K562 (cell line): ENCODE data around the gene IQUB. TPM values are rescaled to one million over a fixed set of nuclear protein-coding genes. Genes with fewer than 3 reads are reported as not detected.
A peak's percentile ranks its signal among the peaks of the same experiment; 100 is the strongest.

Source experiments
- BRD9 ChIP-seq: fragments of 450-650 bp; IDR thresholded peaks from 2 replicates; pipeline ENCODE4 v1.6.1; 2018; ENCODE audit warnings: low read depth; ENCODE audit not compliant: partially characterized antibody
- CBX8 ChIP-seq: fragments of 200-600 bp; sonication (generic); IDR thresholded peaks from 2 replicates; pipeline ENCODE4 v1.6.1; 2012; ENCODE audit warnings: borderline replicate concordance, mixed run types, low read depth, mild to moderate bottlenecking, moderate library complexity, mixed read lengths, low read length, control low read depth, inconsistent platforms; ENCODE audit not compliant: poor library complexity, severe bottlenecking; ENCODE audit errors: extremely low read depth
- CEBPB ChIP-seq: fragments of 450-650 bp; IDR thresholded peaks from 2 replicates; pipeline ENCODE4 v1.6.1; 2016; ENCODE audit warnings: missing genetic modification characterization, missing compliant biosample characterization
- ELF1 ChIP-seq: fragments of 200-800 bp; sonication (Bioruptor generic); IDR thresholded peaks from 2 replicates; pipeline ENCODE4 v1.6.1; 2016; ENCODE audit warnings: missing genetic modification characterization, missing compliant biosample characterization
- FOXJ3 ChIP-seq: sonication (generic); formaldehyde crosslinking; IDR thresholded peaks from 2 replicates; pipeline ENCODE4 v1.4.0; 2020; ENCODE audit warnings: mild to moderate bottlenecking, missing genetic modification reagents
- NFATC3 ChIP-seq: fragments of 450-650 bp; IDR thresholded peaks from 2 replicates; pipeline ENCODE4 v1.6.1; 2017; ENCODE audit warnings: mild to moderate bottlenecking
- PML ChIP-seq: IDR thresholded peaks from 2 replicates; pipeline ENCODE4 v1.6.1; 2012; ENCODE audit warnings: low read length, inconsistent platforms
- POLR2H ChIP-seq: IDR thresholded peaks from 2 replicates; pipeline ENCODE4 v1.6.1; 2016; ENCODE audit warnings: missing genetic modification characterization, low read depth, mild to moderate bottlenecking, control low read depth, missing compliant biosample characterization, moderate library complexity
- RFX1 ChIP-seq: fragments of 450-650 bp; IDR thresholded peaks from 2 replicates; pipeline ENCODE4 v1.6.1; 2016; ENCODE audit warnings: mild to moderate bottlenecking, moderate library complexity
- SAFB2 ChIP-seq: fragments of 200-400 bp; formaldehyde crosslinking; IDR thresholded peaks from 2 replicates; pipeline ENCODE4 v1.6.1; 2018; ENCODE audit warnings: borderline replicate concordance, low read length, low read depth, moderate library complexity; ENCODE audit not compliant: severe bottlenecking
- SMARCC2 ChIP-seq: fragments of 450-650 bp; IDR thresholded peaks from 2 replicates; pipeline ENCODE4 v1.6.1; 2017; ENCODE audit warnings: antibody characterized with exemption, moderate library complexity, mild to moderate bottlenecking, low read depth
- SOX6 ChIP-seq: fragments of 450-650 bp; IDR thresholded peaks from 2 replicates; pipeline ENCODE4 v1.6.1; 2014; ENCODE audit warnings: mild to moderate bottlenecking
- SRF ChIP-seq, 2 experiments: fragments of 250-450, 450-650 bp in 1 of 2; sonication (Bioruptor Pico) in 1 of 2; sonication (generic) in 1 of 2; formaldehyde crosslinking; IDR thresholded peaks; 2 replicates each; pipeline versions ENCODE4 v1.5.0 to v1.5.1; 2020 to 2022; ENCODE audit warnings: mild to moderate bottlenecking in 1 of 2, missing genetic modification reagents in 1 of 2
- TAF15 ChIP-seq: fragments of 200-400 bp; formaldehyde crosslinking; IDR thresholded peaks from 2 replicates; pipeline ENCODE4 v1.6.1; 2017; ENCODE audit warnings: mild to moderate bottlenecking, low read depth, low read length, moderate library complexity
- TARDBP ChIP-seq: fragments of 450-650 bp; IDR thresholded peaks from 2 replicates; pipeline ENCODE4 v1.6.1; 2016
- TCF7 ChIP-seq: sonication (generic); IDR thresholded peaks from 2 replicates; pipeline ENCODE4 v1.6.1; 2016; ENCODE audit warnings: antibody characterized with exemption, borderline replicate concordance
- XRCC3 ChIP-seq: fragments of 450-650 bp; IDR thresholded peaks from 2 replicates; pipeline ENCODE4 v1.6.1; 2017; ENCODE audit warnings: mild to moderate bottlenecking, moderate library complexity
- XRCC4 ChIP-seq: IDR thresholded peaks from one replicate; pipeline ENCODE4 v1.6.1; 2011; ENCODE audit not compliant: insufficient read depth, insufficient read length; ENCODE audit errors: extremely low read depth
- ZBTB1 ChIP-seq: sonication (generic); formaldehyde crosslinking; IDR thresholded peaks from 2 replicates; pipeline ENCODE4 v1.8.1; 2023; ENCODE audit warnings: missing genetic modification reagents, low read depth, mild to moderate bottlenecking, borderline replicate concordance
- ZBTB17 ChIP-seq: fragments of 450-650 bp; formaldehyde crosslinking; IDR thresholded peaks from 2 replicates; pipeline ENCODE4 v1.4.0; 2020; ENCODE audit warnings: mild to moderate bottlenecking
- ZEB2 ChIP-seq: fragments of 450-650 bp; IDR thresholded peaks from 2 replicates; pipeline ENCODE4 v1.6.1; 2016
- ZNF124 ChIP-seq: sonication (generic); formaldehyde crosslinking; IDR thresholded peaks from 2 replicates; pipeline ENCODE4 v1.8.1; 2022; ENCODE audit warnings: missing genetic modification reagents
- ZNF644 ChIP-seq: fragments of 200-800 bp; sonication (Bioruptor generic); IDR thresholded peaks from 2 replicates; pipeline ENCODE4 v1.6.1; 2016; ENCODE audit warnings: low read depth, missing genetic modification characterization, missing compliant biosample characterization
- ZNF699 ChIP-seq: fragments of 250-450 bp; sonication (Bioruptor Pico); IDR thresholded peaks from 2 replicates; pipeline ENCODE4 v1.8.0; 2021; ENCODE audit warnings: mild to moderate bottlenecking, moderate library complexity; ENCODE audit not compliant: insufficient replicate concordance
- polyA plus RNA-seq, 8 experiments: library from polyadenylated mRNA; depleted of rRNA in 4 of 8; stranded (reverse) in 5 of 8; unstranded in 3 of 8; fragments of >200 nt; fragmentation: Nextera tagmentation in 2 of 8; fragmentation: Illumina TruSeq in 1 of 8; extraction: Ambion mirVana in 2 of 8; extraction: Trizol in 1 of 8; gene quantifications; 2 replicates each; pipeline versions ENCODE4 v1.2.1 to v1.2.3, GENCODE V29; 2011 to 2014; ENCODE audit warnings: inconsistent platforms in 1 of 8, missing spikeins in 1 of 8
- total RNA-seq, 7 experiments: library from RNA; depleted of rRNA in 6 of 7; stranded (reverse); fragments of >200 nt in 6 of 7; fragmentation: Illumina TruSeq in 2 of 7; extraction: Trizol in 2 of 7; gene quantifications; 2 replicates each; pipeline versions ENCODE4 v1.2.1 to v1.2.3, GENCODE V29; 2011 to 2021; ENCODE audit warnings: low replicate concordance in 1 of 7
- TF ChIP-seq, protein P1 (sequence below): sonication (generic); formaldehyde crosslinking; IDR thresholded peaks from 2 replicates; pipeline ENCODE4 v1.8.1; 2022; ENCODE audit warnings: missing genetic modification reagents
- TF ChIP-seq, protein P2 (sequence below): IDR thresholded peaks from 2 replicates; pipeline ENCODE4 v1.6.1; 2011; ENCODE audit not compliant: insufficient read length; ENCODE audit errors: extremely low read depth
- TF ChIP-seq, protein P3 (sequence below): fragments of 250-450 bp; sonication (Bioruptor Pico); IDR thresholded peaks from 2 replicates; pipeline ENCODE4 v1.9.0; 2021; ENCODE audit warnings: mild to moderate bottlenecking, inconsistent platforms

IQUB gene
- total and polyA plus RNA-seq, 9 of the 15 experiments (the other 6 are each of a cell fraction or from before 2014, with no cell fraction given) = 0.62 to 2.6 (median 1.4) TPM

DNA sequence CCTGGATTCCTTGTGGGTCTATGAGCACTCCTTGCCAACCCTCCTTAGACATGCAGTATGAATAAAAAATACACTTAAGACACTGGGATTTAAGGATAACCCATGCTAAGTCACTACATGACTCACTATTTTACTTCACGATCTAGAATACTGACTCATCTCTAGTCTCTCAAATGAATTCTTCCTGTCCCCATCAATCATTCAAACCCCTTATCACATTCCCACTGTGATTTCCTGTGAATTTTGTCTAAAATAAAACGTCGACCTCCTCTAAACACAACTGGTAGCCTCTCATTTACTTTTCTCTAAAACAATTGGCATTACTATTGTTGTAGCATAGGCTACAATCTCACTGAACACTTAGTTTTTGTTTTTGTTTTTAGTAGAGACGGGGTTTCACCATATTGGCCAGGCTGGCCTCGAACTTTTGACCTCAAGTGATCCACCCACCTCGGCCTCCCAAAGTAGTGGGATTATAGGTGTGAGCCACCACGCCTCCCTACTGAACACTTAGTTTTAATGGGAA is 3.9 kb upstream of the IQUB start (continued):
- TF ChIP-seq ELF1 (peak; percentile 26; the same call in 1 of the 2 replicates), ZNF124 (CRISPR knock-in tag) (no peak), PML (0 out of 2 replicates have a peak, but pooled peaks have one; percentile 13), XRCC4 (no peak), CBX8 (no peak), XRCC3 (no peak), ZNF644 (tag) (no peak), ZNF699 (CRISPR knock-in tag) (no peak), SOX6 (peak; percentile 49; the same call in 1 of the 2 replicates), TAF15 (no peak), SAFB2 (no peak), NFATC3 (no peak), ZBTB17 (CRISPR knock-in tag) (0 out of 2 replicates have a peak, but pooled peaks have one; percentile 16), RFX1 (no peak), SRF (CRISPR knock-in tag; IDR thresholded peaks at IDR 0.05) (no peak), TCF7 (no peak), ZEB2 (peak; percentile 57; the same call in 1 of the 2 replicates), ZBTB1 (CRISPR knock-in tag) (no peak), CEBPB (0 out of 2 replicates have a peak, but pooled peaks have one; percentile 40), POLR2H (no peak; the same call in 1 of the 2 replicates), BRD9 (no peak), SMARCC2 (peak; percentile 95), FOXJ3 (no peak), TARDBP (no peak)
- TF ChIP-seq, protein P1, sequence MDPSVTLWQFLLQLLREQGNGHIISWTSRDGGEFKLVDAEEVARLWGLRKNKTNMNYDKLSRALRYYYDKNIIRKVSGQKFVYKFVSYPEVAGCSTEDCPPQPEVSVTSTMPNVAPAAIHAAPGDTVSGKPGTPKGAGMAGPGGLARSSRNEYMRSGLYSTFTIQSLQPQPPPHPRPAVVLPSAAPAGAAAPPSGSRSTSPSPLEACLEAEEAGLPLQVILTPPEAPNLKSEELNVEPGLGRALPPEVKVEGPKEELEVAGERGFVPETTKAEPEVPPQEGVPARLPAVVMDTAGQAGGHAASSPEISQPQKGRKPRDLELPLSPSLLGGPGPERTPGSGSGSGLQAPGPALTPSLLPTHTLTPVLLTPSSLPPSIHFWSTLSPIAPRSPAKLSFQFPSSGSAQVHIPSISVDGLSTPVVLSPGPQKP = no peak
- TF ChIP-seq, protein P2, sequence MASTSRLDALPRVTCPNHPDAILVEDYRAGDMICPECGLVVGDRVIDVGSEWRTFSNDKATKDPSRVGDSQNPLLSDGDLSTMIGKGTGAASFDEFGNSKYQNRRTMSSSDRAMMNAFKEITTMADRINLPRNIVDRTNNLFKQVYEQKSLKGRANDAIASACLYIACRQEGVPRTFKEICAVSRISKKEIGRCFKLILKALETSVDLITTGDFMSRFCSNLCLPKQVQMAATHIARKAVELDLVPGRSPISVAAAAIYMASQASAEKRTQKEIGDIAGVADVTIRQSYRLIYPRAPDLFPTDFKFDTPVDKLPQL = no peak
- TF ChIP-seq, protein P3, sequence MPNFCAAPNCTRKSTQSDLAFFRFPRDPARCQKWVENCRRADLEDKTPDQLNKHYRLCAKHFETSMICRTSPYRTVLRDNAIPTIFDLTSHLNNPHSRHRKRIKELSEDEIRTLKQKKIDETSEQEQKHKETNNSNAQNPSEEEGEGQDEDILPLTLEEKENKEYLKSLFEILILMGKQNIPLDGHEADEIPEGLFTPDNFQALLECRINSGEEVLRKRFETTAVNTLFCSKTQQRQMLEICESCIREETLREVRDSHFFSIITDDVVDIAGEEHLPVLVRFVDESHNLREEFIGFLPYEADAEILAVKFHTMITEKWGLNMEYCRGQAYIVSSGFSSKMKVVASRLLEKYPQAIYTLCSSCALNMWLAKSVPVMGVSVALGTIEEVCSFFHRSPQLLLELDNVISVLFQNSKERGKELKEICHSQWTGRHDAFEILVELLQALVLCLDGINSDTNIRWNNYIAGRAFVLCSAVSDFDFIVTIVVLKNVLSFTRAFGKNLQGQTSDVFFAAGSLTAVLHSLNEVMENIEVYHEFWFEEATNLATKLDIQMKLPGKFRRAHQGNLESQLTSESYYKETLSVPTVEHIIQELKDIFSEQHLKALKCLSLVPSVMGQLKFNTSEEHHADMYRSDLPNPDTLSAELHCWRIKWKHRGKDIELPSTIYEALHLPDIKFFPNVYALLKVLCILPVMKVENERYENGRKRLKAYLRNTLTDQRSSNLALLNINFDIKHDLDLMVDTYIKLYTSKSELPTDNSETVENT = no peak
